GM21360 (cell line): ENCODE measurements around the gene HBS1L.
"Not testable (repeated sequence)": the region's sequence is repeated elsewhere in the genome, so short reads cannot be mapped to it uniquely, and the experiment has no call there.

Source experiments
- ATAC-seq: cut with Tn5 transposase; IDR thresholded peaks from one replicate; pipeline ENCODE4 v1.9.1; 2021; ENCODE audit warnings: mild to moderate bottlenecking, moderate library complexity; ENCODE audit not compliant: unreplicated experiment

HBS1L gene

GRCh38 chr6:135075018-135075417 is 20.4 kb upstream of the HBS1L start:
- ATAC-seq: no peak

DNA sequence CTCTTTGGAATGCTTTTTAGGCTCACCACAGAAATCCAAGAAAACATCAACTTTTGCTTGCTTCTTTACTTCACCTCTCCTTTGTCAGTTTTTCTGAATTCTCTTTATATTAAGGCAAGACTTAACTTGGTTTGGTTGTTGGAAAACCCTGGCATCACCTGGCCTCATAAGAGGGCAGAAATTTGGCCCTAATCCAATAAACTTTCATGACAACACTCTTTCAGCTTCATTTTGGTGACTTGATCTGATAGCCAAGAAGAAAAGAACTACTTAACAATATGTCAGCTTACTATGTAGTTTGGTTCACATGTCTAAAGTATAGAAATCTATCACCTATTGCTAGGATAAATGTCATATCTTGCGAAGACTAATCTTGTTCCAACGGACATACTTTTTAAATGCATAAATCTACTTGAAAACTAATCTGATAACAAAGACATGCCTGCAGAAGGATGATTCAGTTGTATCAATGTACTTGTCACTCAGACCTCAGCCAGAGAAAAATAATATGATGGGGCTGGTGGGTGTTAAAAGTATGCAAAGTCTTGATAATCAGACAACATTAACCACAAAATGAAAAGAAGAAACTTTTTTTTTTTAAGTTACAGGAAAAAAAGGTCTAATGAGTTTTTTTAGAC is 19.3 kb upstream of the HBS1L start:
- no peak for ATAC-seq

- ATAC-seq: no peak
Measured at GRCh38 chr6:135073217-135073616, 18.6 kb upstream of the HBS1L start.

- ATAC-seq: no peak
Measured at GRCh38 chr6:135072753-135073152, 18.1 kb upstream of the HBS1L start.

DNA sequence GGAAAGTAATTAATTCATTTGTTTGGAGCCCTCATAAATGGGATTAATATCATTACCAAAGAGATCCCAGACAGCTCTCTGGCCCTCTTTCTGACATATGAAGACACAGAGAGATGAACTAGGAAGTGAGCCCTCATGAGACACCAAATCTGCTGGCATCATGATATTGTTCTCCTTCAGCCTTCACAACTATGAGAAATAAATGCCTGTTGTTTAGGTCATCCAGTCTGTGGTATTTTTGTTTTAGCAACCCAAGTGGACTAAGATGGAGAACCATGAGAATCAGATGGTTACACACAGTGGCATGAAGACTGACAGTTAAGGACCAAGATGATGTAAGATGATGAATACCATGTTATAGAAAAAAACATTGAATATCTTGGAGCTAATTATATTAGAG is 16.9 kb upstream of the HBS1L start:
- ATAC-seq: no peak

- ATAC-seq: no peak
Measured at GRCh38 chr6:135067911-135068310, 13.3 kb upstream of the HBS1L start.

- no peak for ATAC-seq
Measured at GRCh38 chr6:135066806-135067205, 12.2 kb upstream of the HBS1L start.

GRCh38 chr6:135066397-135066796 is 11.8 kb upstream of the HBS1L start:
- no peak for ATAC-seq

DNA sequence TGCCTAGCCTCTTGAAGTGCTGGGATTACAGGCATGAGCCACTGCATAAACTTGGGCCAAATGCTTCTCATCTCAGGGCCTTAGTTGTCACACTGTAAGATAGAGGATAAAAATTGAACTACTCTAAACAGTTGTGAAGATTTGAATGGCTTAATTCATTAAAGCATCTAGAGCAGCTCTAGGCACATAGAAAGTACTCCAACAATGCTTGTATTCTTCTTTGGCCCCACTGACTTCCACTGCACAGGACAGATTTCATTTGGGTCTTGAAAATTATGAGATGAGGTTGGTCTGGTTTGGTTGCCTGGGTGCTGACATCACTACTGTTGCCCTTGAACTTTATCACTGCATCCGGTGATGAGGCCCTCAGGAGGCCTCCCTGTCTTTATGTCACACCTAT is 10.0 kb upstream of the HBS1L start:
- no peak for ATAC-seq

GRCh38 chr6:135063926-135064325 is 9.3 kb upstream of the HBS1L start:
- no peak for ATAC-seq

DNA sequence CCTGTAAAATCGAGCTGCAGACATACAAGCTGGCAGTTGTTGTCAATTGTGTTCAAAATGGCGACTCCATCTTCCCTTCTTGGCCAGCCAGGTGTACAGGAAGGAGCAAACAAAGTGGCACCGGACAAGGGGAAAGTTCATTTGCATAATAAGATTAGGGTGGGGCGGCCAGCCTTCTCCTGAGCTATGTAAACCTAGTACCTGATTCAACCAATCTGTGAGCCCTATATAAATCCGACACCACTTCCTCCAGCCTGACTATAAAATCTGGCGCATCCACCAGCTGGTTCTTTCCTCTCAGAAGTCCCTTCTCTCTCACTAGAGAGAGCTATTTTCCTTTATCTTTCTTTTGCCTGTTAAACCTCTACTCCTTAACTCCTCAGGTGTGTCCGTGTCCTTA is 8.1 kb upstream of the HBS1L start:
- ATAC-seq: no peak

DNA sequence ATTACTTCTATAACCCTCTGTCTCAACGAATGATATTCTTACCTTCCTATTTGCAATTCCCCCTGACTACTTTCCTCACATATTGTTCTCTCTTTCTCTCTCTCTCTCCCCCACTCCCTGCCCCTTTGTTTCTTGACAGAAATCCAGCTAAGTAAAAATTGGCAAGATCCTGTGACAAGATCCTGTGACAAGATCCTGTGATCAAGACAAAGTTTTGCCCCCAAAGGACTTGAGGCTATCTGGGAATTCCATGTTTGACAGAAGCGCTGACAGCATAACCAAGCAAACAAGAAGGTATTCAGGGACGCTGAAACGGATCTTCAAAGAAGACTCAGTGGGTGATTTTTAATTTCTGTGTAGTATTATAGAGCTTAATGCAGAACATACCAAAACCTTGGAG is 5.5 kb upstream of the HBS1L start:
- no peak for ATAC-seq

- not testable (repeated sequence) for ATAC-seq
Measured at GRCh38 chr6:135058299-135058698, 3.7 kb upstream of the HBS1L start.

- no peak for ATAC-seq
Measured at GRCh38 chr6:135056632-135057031, 2.0 kb upstream of the HBS1L start.

DNA sequence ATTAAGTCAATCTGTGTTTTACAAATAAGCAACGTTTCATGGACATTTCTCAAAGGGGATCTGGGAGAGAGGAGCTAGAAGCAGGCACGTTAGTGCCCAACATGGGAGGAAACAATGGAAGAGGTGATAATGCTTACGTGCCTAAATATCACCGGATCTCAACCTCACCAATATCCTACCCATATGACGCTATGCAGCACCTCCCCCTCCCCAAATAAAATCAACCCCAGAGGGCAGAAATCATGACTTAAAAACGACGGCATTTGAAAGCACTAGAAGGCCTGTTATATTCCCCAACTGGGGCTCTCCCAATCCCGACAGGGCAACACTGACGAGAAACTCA is 425 bp downstream of the HBS1L start:
- peak; percentile 9 for ATAC-seq

DNA sequence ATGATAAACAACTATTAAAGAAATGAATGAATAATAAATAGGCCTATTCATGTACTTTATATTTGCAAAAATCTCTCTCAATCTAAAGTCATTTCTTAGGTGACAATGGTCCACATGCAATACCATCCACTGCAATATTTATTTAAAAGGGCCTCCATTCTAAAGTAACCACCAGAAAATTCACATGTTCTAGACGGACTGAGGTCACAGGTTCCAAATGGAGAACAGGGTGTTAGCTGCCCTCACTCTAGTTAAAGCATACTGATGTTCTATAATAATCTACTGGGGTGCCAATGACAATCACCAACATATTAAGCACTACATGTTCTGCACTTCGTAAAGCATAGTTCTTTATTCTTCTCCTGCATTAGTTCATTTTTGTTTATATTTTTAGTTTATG is 1.2 kb downstream of the HBS1L start:
- no peak for ATAC-seq

DNA sequence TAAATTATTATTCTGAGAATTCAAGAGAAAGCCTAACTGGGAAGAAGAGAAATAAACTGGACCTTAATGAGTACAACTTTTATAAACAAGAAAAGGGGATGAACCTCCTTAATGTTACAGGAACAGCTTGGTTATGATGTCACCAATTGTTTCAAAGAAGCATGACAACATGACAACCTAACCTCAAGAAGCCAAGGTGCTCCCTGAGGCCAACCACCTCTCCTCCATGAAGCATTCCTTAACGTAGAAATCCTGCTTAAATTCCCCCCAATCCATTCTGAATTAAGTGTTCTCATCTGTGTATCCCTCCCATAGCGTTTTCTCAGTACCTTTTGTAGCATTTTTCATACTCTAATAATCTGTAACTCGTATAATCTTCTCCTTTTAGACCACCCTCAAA is 1.7 kb downstream of the HBS1L start:
- ATAC-seq: no peak

DNA sequence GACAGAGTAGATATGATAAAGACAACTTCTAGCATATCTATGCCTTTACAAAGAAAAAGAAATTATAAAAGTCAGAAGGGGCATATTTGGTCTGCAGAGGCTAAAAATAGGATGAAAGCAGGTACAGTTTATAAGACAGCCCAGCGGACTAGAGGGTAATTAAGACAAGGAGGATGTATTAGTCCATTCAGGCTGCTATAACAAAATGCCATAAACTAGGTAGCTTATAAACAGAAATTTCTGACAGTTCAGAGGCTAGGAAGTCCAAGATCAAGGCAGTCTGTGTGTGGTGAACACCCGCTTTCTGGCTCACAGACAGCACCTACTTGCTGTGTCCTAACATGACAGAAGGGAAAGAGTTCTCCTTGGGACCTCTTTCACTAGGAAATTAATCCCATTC is 5.7 kb downstream of the HBS1L start:
- ATAC-seq: no peak

- no peak for ATAC-seq
Measured at GRCh38 chr6:135047336-135047735, 7.3 kb downstream of the HBS1L start.

- ATAC-seq: no peak
Measured at GRCh38 chr6:135046912-135047311, 7.7 kb downstream of the HBS1L start.

- ATAC-seq: no peak
Measured at GRCh38 chr6:135044639-135045038, 10.0 kb downstream of the HBS1L start.

GRCh38 chr6:135043846-135044245 is 10.8 kb downstream of the HBS1L start:
- ATAC-seq: no peak

GRCh38 chr6:135043364-135043763 is 11.3 kb downstream of the HBS1L start:
- ATAC-seq: no peak

DNA sequence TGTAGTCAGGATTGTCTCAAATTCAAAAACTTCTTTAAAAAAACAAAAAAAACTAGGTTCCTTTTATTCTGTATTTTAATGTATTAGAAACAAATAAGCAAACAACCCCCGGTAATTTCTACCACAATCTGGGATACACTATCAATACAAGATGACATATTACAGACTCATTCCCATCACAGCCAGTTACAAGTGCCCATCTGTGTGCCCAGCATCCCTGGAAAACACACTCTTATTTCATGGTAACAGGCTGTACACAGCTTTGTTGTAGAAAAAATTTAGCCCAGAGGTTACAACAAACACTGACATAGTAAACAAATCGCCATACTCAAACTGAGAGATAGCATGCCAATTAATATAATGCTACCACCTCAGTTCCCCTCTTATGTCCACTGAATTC is 16.3 kb downstream of the HBS1L start:
- no peak for ATAC-seq
